H1 (cell line): ENCODE measurements around the gene YLPM1. TPM values are rescaled to one million over a fixed set of nuclear protein-coding genes. Genes with fewer than 3 reads are reported as not detected.

Experiments
- BCL11A ChIP-seq, 2 experiments: IDR thresholded peaks; one replicate each; pipeline ENCODE4 v1.6.1; 2011; ENCODE audit warnings: low read depth in 2 of 2, low read length in 2 of 2, mild to moderate bottlenecking in 2 of 2
- CEBPB ChIP-seq: IDR thresholded peaks from 2 replicates; pipeline ENCODE4 v1.6.1; 2012; ENCODE audit warnings: low read depth, low read length
- EZH2 ChIP-seq: fragments of 200-600 bp; sonication (generic); IDR thresholded peaks from 2 replicates; pipeline ENCODE4 v1.7.1; 2012; ENCODE audit warnings: low read depth, mild to moderate bottlenecking, moderate library complexity, low read length, inconsistent platforms; ENCODE audit not compliant: severe bottlenecking
- POLR2AphosphoS5 ChIP-seq: IDR thresholded peaks from 2 replicates; pipeline ENCODE4 v1.6.1; 2011; ENCODE audit warnings: low read depth, low read length
- SP1 ChIP-seq: IDR thresholded peaks from 2 replicates; pipeline ENCODE4 v1.6.1; 2011; ENCODE audit warnings: low read depth, low read length
- USF2 ChIP-seq: IDR thresholded peaks from 2 replicates; pipeline ENCODE4 v1.6.1; 2011; ENCODE audit warnings: low read length, improper control_type of control experiment
- polyA plus RNA-seq, 7 experiments: library from polyadenylated mRNA; depleted of rRNA in 3 of 7; stranded (reverse) in 5 of 7; unstranded in 2 of 7; fragments of >200 nt in 5 of 7; fragments of 200-250 nt in 2 of 7; gene quantifications; 1 replicate in 5 of 7; 2 replicates in 1 of 7; 4 replicates in 1 of 7; pipeline versions ENCODE4 v1.2.1 to v1.2.3, GENCODE V29; 2011 to 2013; ENCODE audit warnings: missing spikeins in 2 of 7, mixed read lengths in 2 of 7
- total RNA-seq: library from RNA; stranded (reverse); fragmentation: NEBNext Ultra II Directional; extraction: Animal tissue kit (Norgen Biotek cat#: 25700); gene quantifications from 2 replicates; pipeline ENCODE4 v1.2.1, GENCODE V29; 2021
- TF ChIP-seq, protein P1 (sequence below): IDR thresholded peaks from 2 replicates; pipeline ENCODE4 v1.6.1; 2011; ENCODE audit warnings: low read depth, mild to moderate bottlenecking, low read length; ENCODE audit not compliant: insufficient read depth

Gene YLPM1
- total and polyA plus RNA-seq, 2 of the 8 experiments (the other 6 are each of a cell fraction or from before 2014, with no cell fraction given) = 13.5 to 71.7 TPM

- TF ChIP-seq BCL11A (IDR thresholded peaks at IDR 0.05; ENCODE audit: low read depth in 2 of 2, low read length in 2 of 2) = no peak
- TF ChIP-seq SP1 = no peak
- TF ChIP-seq, protein P1, sequence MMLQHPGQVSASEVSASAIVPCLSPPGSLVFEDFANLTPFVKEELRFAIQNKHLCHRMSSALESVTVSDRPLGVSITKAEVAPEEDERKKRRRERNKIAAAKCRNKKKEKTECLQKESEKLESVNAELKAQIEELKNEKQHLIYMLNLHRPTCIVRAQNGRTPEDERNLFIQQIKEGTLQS = no peak
- TF ChIP-seq USF2 = no peak
- no peak for TF ChIP-seq CEBPB
- TF ChIP-seq EZH2 = no peak
- TF ChIP-seq POLR2AphosphoS5 = no peak
These were observed 69.7 kb downstream of the YLPM1 start (continued) for GRCh38 chr14:74832849-74833248.
